ENCODE data around the gene AKR1E2. TPM values are rescaled to one million over a fixed set of nuclear protein-coding genes. Genes with fewer than 3 reads are reported as not detected.

Gene AKR1E2
- total RNA-seq, 1 donor from 2014 or later, result 46.4 TPM

- Histone ChIP-seq H3K9me3 (ENCODE audit: control insufficient read depth in 3 of 3, low read length in 3 of 3) (no peaks in the 10 kb centered on the region), H3K4me1 (ENCODE audit: control insufficient read depth in 3 of 3, insufficient read depth in 3 of 3, low read length in 3 of 3) (no peaks in the 10 kb centered on the region), H3K27ac (ENCODE audit: low read depth, low read length) (no peak overlapping the region), H3K4me3 (ENCODE audit: low read length in 3 of 3) (no peak overlapping the region), H3K36me3 (ENCODE audit: control insufficient read depth in 3 of 3, insufficient read depth in 3 of 3, low read length in 3 of 3) (no peaks in the 10 kb centered on the region), H3K27me3 (ENCODE audit: control insufficient read depth in 3 of 3, insufficient read depth in 3 of 3, low read length in 3 of 3) (peaks cover 0 to 2% (median 0%) of the 10 kb centered on the region in 3 donors), H3K9ac (ENCODE audit: low read depth in 1 of 3, low read length in 3 of 3) (no peak overlapping the region)
These were observed 35.1 kb upstream of the AKR1E2 start for GRCh38 chr10:4790922-4791321.

DNA sequence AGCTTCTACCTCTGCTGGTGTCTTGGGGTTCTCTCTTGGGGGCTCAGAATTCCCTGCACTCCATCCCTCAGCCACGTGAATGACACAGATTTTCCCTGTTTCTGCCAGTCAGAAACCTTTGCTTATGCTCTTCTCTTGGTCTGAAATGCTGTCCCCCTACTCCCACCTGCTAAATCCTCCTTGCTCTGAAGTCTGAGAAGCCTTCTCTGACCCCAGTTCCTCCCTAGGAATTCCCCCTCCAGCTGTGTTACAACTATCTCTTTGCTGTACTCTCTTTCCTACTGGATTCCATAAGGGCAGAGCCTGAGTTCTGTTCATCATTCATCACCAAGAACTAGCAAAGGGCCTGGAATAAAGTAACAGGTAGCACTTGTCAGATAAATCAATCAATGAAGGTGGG, 33.6 kb upstream of the AKR1E2 start:
- Histone ChIP-seq H3K4me1 (ENCODE audit: control insufficient read depth in 3 of 3, insufficient read depth in 3 of 3, low read length in 3 of 3) (no peaks in the 10 kb centered on the region), H3K9ac (ENCODE audit: low read depth in 1 of 3, low read length in 3 of 3) (no peak overlapping the region), H3K9me3 (ENCODE audit: control insufficient read depth in 3 of 3, low read length in 3 of 3) (no peaks in the 10 kb centered on the region), H3K27ac (ENCODE audit: low read depth, low read length) (no peak overlapping the region), H3K36me3 (ENCODE audit: control insufficient read depth in 3 of 3, insufficient read depth in 3 of 3, low read length in 3 of 3) (no peaks in the 10 kb centered on the region), H3K27me3 (ENCODE audit: control insufficient read depth in 3 of 3, insufficient read depth in 3 of 3, low read length in 3 of 3) (no peaks in the 10 kb centered on the region), H3K4me3 (ENCODE audit: low read length in 3 of 3) (no peak overlapping the region)

DNA sequence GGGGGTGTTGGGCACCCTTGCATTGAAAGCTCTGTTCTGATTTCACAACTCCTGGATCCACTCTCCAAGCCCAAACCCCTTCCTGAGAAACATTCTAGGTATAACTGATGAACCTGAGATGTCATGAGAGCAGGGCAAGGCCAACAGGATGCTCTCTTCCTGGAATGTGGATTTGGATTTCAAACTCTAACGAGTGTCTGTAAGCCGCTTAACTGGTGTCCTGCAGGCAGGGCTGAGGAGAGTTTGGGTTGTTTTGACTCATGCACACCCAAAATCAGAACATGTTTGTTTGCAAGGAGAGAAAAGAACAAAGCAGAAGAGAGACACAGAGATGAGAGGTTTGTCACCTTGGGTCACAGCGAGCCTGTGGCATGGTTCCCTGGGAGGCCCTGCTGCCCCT, 24.6 kb upstream of the AKR1E2 start:
- no peaks in the 10 kb centered on the region for H3K36me3 ChIP-seq (ENCODE audit: control insufficient read depth in 3 of 3, insufficient read depth in 3 of 3, low read length in 3 of 3)
- H3K27me3 ChIP-seq (ENCODE audit: control insufficient read depth in 3 of 3, insufficient read depth in 3 of 3, low read length in 3 of 3), result peaks cover 0 to 4% (median 0%) of the 10 kb centered on the region in 3 donors
- no peaks in the 10 kb centered on the region for H3K4me1 ChIP-seq (ENCODE audit: control insufficient read depth in 3 of 3, insufficient read depth in 3 of 3, low read length in 3 of 3)
- H3K27ac ChIP-seq (ENCODE audit: low read depth, low read length), result no peak overlapping the region
- H3K9ac ChIP-seq (ENCODE audit: low read depth in 1 of 3, low read length in 3 of 3), result no peak overlapping the region
- no peak overlapping the region for H3K4me3 ChIP-seq (ENCODE audit: low read length in 3 of 3)
- H3K9me3 ChIP-seq (ENCODE audit: control insufficient read depth in 3 of 3, low read length in 3 of 3), result no peaks in the 10 kb centered on the region

- Histone ChIP-seq H3K27me3 (ENCODE audit: control insufficient read depth in 3 of 3, insufficient read depth in 3 of 3, low read length in 3 of 3) (peaks cover 0 to 4% (median 0%) of the 10 kb centered on the region in 3 donors), H3K4me3 (ENCODE audit: low read length in 3 of 3) (no peak overlapping the region), H3K9me3 (ENCODE audit: control insufficient read depth in 3 of 3, low read length in 3 of 3) (no peaks in the 10 kb centered on the region), H3K27ac (ENCODE audit: low read depth, low read length) (no peak overlapping the region), H3K36me3 (ENCODE audit: control insufficient read depth in 3 of 3, insufficient read depth in 3 of 3, low read length in 3 of 3) (no peaks in the 10 kb centered on the region), H3K9ac (ENCODE audit: low read depth in 1 of 3, low read length in 3 of 3) (no peak overlapping the region), H3K4me1 (ENCODE audit: control insufficient read depth in 3 of 3, insufficient read depth in 3 of 3, low read length in 3 of 3) (no peaks in the 10 kb centered on the region)
These were observed 23.1 kb upstream of the AKR1E2 start for GRCh38 chr10:4802711-4803487.

DNA sequence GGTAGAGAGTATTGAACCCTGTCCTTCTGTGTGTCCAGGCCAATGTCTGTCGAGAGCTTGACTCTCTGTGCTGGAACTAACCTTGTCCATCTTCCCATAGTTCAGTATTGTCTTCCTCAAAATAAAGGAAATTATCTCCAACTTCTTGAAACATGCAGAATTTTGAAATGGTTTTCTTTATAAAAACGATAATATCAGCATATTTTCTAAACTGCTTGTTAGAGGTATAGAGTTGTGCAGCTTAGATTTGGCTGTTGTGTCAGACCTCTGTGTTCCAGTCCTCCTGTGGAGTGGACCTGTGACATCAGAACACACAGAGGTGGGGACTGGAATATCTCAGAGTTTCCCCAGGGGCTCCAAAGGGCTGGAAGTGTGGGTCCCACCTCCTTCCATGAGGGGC, 22.2 kb upstream of the AKR1E2 start:
- Histone ChIP-seq H3K36me3 (ENCODE audit: control insufficient read depth in 3 of 3, insufficient read depth in 3 of 3, low read length in 3 of 3) (no peaks in the 10 kb centered on the region), H3K27ac (ENCODE audit: low read depth, low read length) (no peak overlapping the region), H3K9me3 (ENCODE audit: control insufficient read depth in 3 of 3, low read length in 3 of 3) (no peaks in the 10 kb centered on the region), H3K4me3 (ENCODE audit: low read length in 3 of 3) (no peak overlapping the region), H3K9ac (ENCODE audit: low read depth in 1 of 3, low read length in 3 of 3) (no peak overlapping the region), H3K27me3 (ENCODE audit: control insufficient read depth in 3 of 3, insufficient read depth in 3 of 3, low read length in 3 of 3) (peaks cover 0 to 4% (median 0%) of the 10 kb centered on the region in 3 donors), H3K4me1 (ENCODE audit: control insufficient read depth in 3 of 3, insufficient read depth in 3 of 3, low read length in 3 of 3) (no peaks in the 10 kb centered on the region)

DNA sequence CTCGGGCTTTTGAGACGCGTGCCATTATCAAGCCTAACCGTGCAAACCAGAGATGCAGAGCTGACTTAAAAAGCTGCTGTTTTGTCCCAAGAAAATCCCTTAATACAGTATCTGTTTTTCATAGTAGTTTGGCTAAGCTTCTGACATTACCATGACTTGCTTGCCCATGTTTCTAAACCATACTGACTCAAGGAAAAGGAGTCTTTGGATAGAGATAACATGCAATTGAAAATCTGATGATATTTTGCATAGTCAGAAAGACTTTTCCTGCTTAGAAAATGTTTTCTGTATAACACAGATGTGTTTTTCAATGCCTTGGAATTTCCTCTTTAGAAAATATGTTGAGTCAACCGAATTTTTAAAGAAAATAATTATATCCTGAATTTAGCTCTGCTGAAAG, 21.5 kb upstream of the AKR1E2 start:
- Histone ChIP-seq H3K27me3 (ENCODE audit: control insufficient read depth in 3 of 3, insufficient read depth in 3 of 3, low read length in 3 of 3) (no peaks in the 10 kb centered on the region), H3K9ac (ENCODE audit: low read depth in 1 of 3, low read length in 3 of 3) (no peak overlapping the region), H3K36me3 (ENCODE audit: control insufficient read depth in 3 of 3, insufficient read depth in 3 of 3, low read length in 3 of 3) (no peaks in the 10 kb centered on the region), H3K4me1 (ENCODE audit: control insufficient read depth in 3 of 3, insufficient read depth in 3 of 3, low read length in 3 of 3) (no peaks in the 10 kb centered on the region), H3K4me3 (ENCODE audit: low read length in 3 of 3) (no peak overlapping the region), H3K27ac (ENCODE audit: low read depth, low read length) (no peak overlapping the region), H3K9me3 (ENCODE audit: control insufficient read depth in 3 of 3, low read length in 3 of 3) (no peaks in the 10 kb centered on the region)

DNA sequence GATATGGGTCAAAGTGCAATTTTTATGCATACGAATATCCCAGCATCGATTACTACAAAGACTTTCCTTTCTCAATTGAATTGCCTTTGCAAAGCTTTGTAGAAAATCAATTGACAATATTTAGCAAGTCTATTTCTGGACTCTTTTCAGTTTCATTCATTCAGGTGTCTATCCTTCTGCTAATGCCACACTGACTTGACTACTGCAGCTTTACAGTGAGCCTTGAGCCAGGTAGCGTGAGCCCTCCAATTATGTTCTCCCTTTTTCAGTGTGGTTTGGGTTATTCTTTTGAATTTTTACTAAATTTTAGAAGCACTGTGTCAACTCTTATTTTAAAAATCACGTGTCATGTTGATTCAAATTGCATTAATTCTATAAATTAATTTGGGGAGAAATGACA, 19.5 kb upstream of the AKR1E2 start:
- Histone ChIP-seq H3K27ac (ENCODE audit: low read depth, low read length) (no peak overlapping the region), H3K4me1 (ENCODE audit: control insufficient read depth in 3 of 3, insufficient read depth in 3 of 3, low read length in 3 of 3) (no peaks in the 10 kb centered on the region), H3K9me3 (ENCODE audit: control insufficient read depth in 3 of 3, low read length in 3 of 3) (no peaks in the 10 kb centered on the region), H3K9ac (ENCODE audit: low read depth in 1 of 3, low read length in 3 of 3) (no peak overlapping the region), H3K4me3 (ENCODE audit: low read length in 3 of 3) (no peak overlapping the region), H3K36me3 (ENCODE audit: control insufficient read depth in 3 of 3, insufficient read depth in 3 of 3, low read length in 3 of 3) (no peaks in the 10 kb centered on the region), H3K27me3 (ENCODE audit: control insufficient read depth in 3 of 3, insufficient read depth in 3 of 3, low read length in 3 of 3) (no peaks in the 10 kb centered on the region)

DNA sequence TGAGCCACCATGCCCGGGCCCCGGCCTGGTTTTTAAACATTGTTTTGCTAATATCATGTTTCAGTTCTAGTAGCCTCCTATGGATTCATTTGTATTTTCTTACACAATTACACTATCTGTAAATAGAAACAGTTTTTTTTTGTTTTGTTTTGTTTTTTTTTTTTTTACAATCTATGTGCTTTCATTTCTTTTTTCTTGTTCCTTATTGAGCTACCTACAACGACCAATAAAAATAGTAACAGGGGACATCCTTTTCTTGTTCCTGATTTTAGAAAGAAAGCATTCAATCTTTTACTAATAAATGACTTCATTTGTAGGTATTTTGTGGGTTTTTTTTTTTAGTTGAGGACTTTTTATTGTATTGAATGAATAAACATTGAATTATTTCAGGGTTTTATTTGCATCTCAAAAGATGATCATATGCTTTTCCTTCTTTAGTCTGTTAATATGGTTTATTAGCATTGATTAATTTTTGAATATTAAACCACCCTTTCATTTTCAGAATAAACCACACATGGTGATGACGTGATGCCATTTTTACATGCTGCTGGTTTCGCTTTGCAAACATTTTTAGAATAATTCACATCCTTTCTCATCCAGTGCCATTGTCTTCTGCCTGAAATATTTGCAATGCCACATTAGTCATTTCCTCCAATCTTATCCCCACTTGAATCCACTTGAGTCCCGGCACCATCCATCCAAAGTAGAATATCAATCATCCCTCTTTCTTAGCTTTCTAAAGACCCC, 18.1 kb upstream of the AKR1E2 start:
- Histone ChIP-seq H3K9ac (ENCODE audit: low read depth in 1 of 3, low read length in 3 of 3) (no peak overlapping the region), H3K27me3 (ENCODE audit: control insufficient read depth in 3 of 3, insufficient read depth in 3 of 3, low read length in 3 of 3) (no peaks in the 10 kb centered on the region), H3K36me3 (ENCODE audit: control insufficient read depth in 3 of 3, insufficient read depth in 3 of 3, low read length in 3 of 3) (no peaks in the 10 kb centered on the region), H3K27ac (ENCODE audit: low read depth, low read length) (no peak overlapping the region), H3K4me3 (ENCODE audit: low read length in 3 of 3) (no peak overlapping the region), H3K9me3 (ENCODE audit: control insufficient read depth in 3 of 3, low read length in 3 of 3) (no peaks in the 10 kb centered on the region), H3K4me1 (ENCODE audit: control insufficient read depth in 3 of 3, insufficient read depth in 3 of 3, low read length in 3 of 3) (peaks cover 0 to 2% (median 0%) of the 10 kb centered on the region in 3 donors)

- Histone ChIP-seq H3K27me3 (ENCODE audit: control insufficient read depth in 3 of 3, insufficient read depth in 3 of 3, low read length in 3 of 3) (no peaks in the 10 kb centered on the region), H3K4me1 (ENCODE audit: control insufficient read depth in 3 of 3, insufficient read depth in 3 of 3, low read length in 3 of 3) (peaks cover 0 to 2% (median 0%) of the 10 kb centered on the region in 3 donors), H3K9ac (ENCODE audit: low read depth in 1 of 3, low read length in 3 of 3) (no peak overlapping the region), H3K36me3 (ENCODE audit: control insufficient read depth in 3 of 3, insufficient read depth in 3 of 3, low read length in 3 of 3) (no peaks in the 10 kb centered on the region), H3K27ac (ENCODE audit: low read depth, low read length) (no peak overlapping the region), H3K9me3 (ENCODE audit: control insufficient read depth in 3 of 3, low read length in 3 of 3) (no peaks in the 10 kb centered on the region), H3K4me3 (ENCODE audit: low read length in 3 of 3) (no peak overlapping the region)
These were observed 16.9 kb upstream of the AKR1E2 start for GRCh38 chr10:4809156-4809555.

GRCh38 chr10:4810092-4810491, 15.9 kb upstream of the AKR1E2 start:
- no peaks in the 10 kb centered on the region for H3K36me3 ChIP-seq (ENCODE audit: control insufficient read depth in 3 of 3, insufficient read depth in 3 of 3, low read length in 3 of 3)
- H3K27me3 ChIP-seq (ENCODE audit: control insufficient read depth in 3 of 3, insufficient read depth in 3 of 3, low read length in 3 of 3), result no peaks in the 10 kb centered on the region
- no peak overlapping the region for H3K9ac ChIP-seq (ENCODE audit: low read depth in 1 of 3, low read length in 3 of 3)
- H3K9me3 ChIP-seq (ENCODE audit: control insufficient read depth in 3 of 3, low read length in 3 of 3), result no peaks in the 10 kb centered on the region
- H3K4me1 ChIP-seq (ENCODE audit: control insufficient read depth in 3 of 3, insufficient read depth in 3 of 3, low read length in 3 of 3), result peaks cover 0 to 2% (median 0%) of the 10 kb centered on the region in 3 donors
- no peak overlapping the region for H3K27ac ChIP-seq (ENCODE audit: low read depth, low read length)
- no peak overlapping the region for H3K4me3 ChIP-seq (ENCODE audit: low read length in 3 of 3)

Data from skeletal muscle tissue (tissue), 4 donors.